ENCODE results near the gene QARS1.

QARS1 gene

GRCh38 chr3:49093853-49094767 is 10.4 kb downstream of the QARS1 start, which contains the start of gene QRICH1:
QRICH1 (minus strand) TSS chr3:49094071; CDS start chr3:49077017, 17,054 bp downstream.
- peaks cover 7% of the 10 kb centered on the region for H3K36me3 ChIP-seq (ENCODE audit: control insufficient read depth, insufficient read depth, low read length)

GRCh38 chr3:49092938-49093852 is 11.4 kb downstream of the QARS1 start:
- Histone ChIP-seq H4K5ac (ENCODE audit: low read length) (no peak overlapping the region), H3K4ac (ENCODE audit: low read depth, low read length) (peak overlapping the region; percentile 87), H3K27ac (ENCODE audit: low read depth, low read length) (peak overlapping the region; percentile 99), H2BK120ac (ENCODE audit: low read depth, low read length) (peak overlapping the region; percentile 63), H3K4me3 (ENCODE audit: low read length) (peak overlapping the region; percentile 89), H2AK5ac (ENCODE audit: low read length) (peak overlapping the region; percentile 0), H2BK5ac (ENCODE audit: low read length) (peak overlapping the region; percentile 16), H3K79me1 (ENCODE audit: low read length) (no peaks in the 10 kb centered on the region), H3K23ac (ENCODE audit: low read length) (peak overlapping the region; percentile 11), H3K4me1 (ENCODE audit: control insufficient read depth, low read depth, low read length) (no peaks in the 10 kb centered on the region), H3K27me3 (ENCODE audit: insufficient read depth, low read length, poor library complexity) (no peaks in the 10 kb centered on the region), H3K56ac (ENCODE audit: low read length) (peak overlapping the region; percentile 95), H3K36me3 (ENCODE audit: control insufficient read depth, insufficient read depth, low read length) (peaks cover 4% of the 10 kb centered on the region), H2BK15ac (replicated peaks; ENCODE audit: low read depth) (no peak overlapping the region), H3K18ac (ENCODE audit: low read length) (peak overlapping the region; percentile 95), H3K9ac (ENCODE audit: low read length) (peak overlapping the region; percentile 82), H3K79me2 (ENCODE audit: control insufficient read depth, insufficient read depth, low read length) (peaks cover 49% of the 10 kb centered on the region), H4K8ac (ENCODE audit: low read depth, low read length) (peak overlapping the region; percentile 100), H3K4me2 (ENCODE audit: low read length) (peak overlapping the region; percentile 83)
- no CpG with 5 or more reads among the region's 86 CpGs for WGBS (ENCODE audit: extremely low coverage, insufficient coverage, low lambda C conversion rate)
- DNase-seq = peak; percentile 93

More at GRCh38 chr3:49093853-49094767, 10.4 kb downstream of the QARS1 start, which contains the start of gene QRICH1:
- Histone ChIP-seq H2AK5ac (ENCODE audit: low read length) (peak within 1 kb of the TSS; percentile 0), H3K4me1 (ENCODE audit: control insufficient read depth, low read depth, low read length) (no peaks in the 10 kb centered on the region), H3K79me2 (ENCODE audit: control insufficient read depth, insufficient read depth, low read length) (peaks cover 40% of the 10 kb centered on the region), H3K9ac (ENCODE audit: low read length) (peak within 1 kb of the TSS; percentile 82), H4K8ac (ENCODE audit: low read depth, low read length) (peak within 1 kb of the TSS; percentile 100), H3K79me1 (ENCODE audit: low read length) (no peaks in the 10 kb centered on the region), H3K4me3 (ENCODE audit: low read length) (peak within 1 kb of the TSS; percentile 89), H3K56ac (ENCODE audit: low read length) (peak within 1 kb of the TSS; percentile 95), H3K4ac (ENCODE audit: low read depth, low read length) (peak within 1 kb of the TSS; percentile 87), H3K18ac (ENCODE audit: low read length) (peak within 1 kb of the TSS; percentile 95), H2BK15ac (replicated peaks; ENCODE audit: low read depth) (no peak within 1 kb of the TSS), H4K5ac (ENCODE audit: low read length) (no peak within 1 kb of the TSS), H3K27ac (ENCODE audit: low read depth, low read length) (peak within 1 kb of the TSS; percentile 99), H3K23ac (ENCODE audit: low read length) (peak within 1 kb of the TSS; percentile 11), H3K4me2 (ENCODE audit: low read length) (peak within 1 kb of the TSS; percentile 83), H3K27me3 (ENCODE audit: insufficient read depth, low read length, poor library complexity) (no peaks in the 10 kb centered on the region), H2BK5ac (ENCODE audit: low read length) (peak within 1 kb of the TSS; percentile 16), H2BK120ac (ENCODE audit: low read depth, low read length) (peak within 1 kb of the TSS; percentile 63)
- no CpG with 5 or more reads among the region's 65 CpGs for WGBS (ENCODE audit: extremely low coverage, insufficient coverage, low lambda C conversion rate)
- DNase-seq = peak; percentile 99

- Histone ChIP-seq H3K9ac (ENCODE audit: low read length) (no peak overlapping the region), H3K27ac (ENCODE audit: low read depth, low read length) (no peak overlapping the region), H3K27me3 (ENCODE audit: insufficient read depth, low read length, poor library complexity) (no peaks in the 10 kb centered on the region), H2BK120ac (ENCODE audit: low read depth, low read length) (no peak overlapping the region), H4K5ac (ENCODE audit: low read length) (no peak overlapping the region), H3K56ac (ENCODE audit: low read length) (no peak overlapping the region), H3K4me2 (ENCODE audit: low read length) (no peak overlapping the region), H2BK15ac (replicated peaks; ENCODE audit: low read depth) (no peak overlapping the region), H3K36me3 (ENCODE audit: control insufficient read depth, insufficient read depth, low read length) (peaks cover 5% of the 10 kb centered on the region), H3K18ac (ENCODE audit: low read length) (no peak overlapping the region), H3K79me2 (ENCODE audit: control insufficient read depth, insufficient read depth, low read length) (peaks cover 58% of the 10 kb centered on the region), H2AK5ac (ENCODE audit: low read length) (no peak overlapping the region), H4K8ac (ENCODE audit: low read depth, low read length) (no peak overlapping the region), H3K4ac (ENCODE audit: low read depth, low read length) (no peak overlapping the region), H3K79me1 (ENCODE audit: low read length) (peaks cover 10% of the 10 kb centered on the region), H3K4me1 (ENCODE audit: control insufficient read depth, low read depth, low read length) (no peaks in the 10 kb centered on the region), H3K4me3 (ENCODE audit: low read length) (no peak overlapping the region), H2BK5ac (ENCODE audit: low read length) (no peak overlapping the region), H3K23ac (ENCODE audit: low read length) (no peak overlapping the region)
- no peak for DNase-seq
- WGBS (ENCODE audit: extremely low coverage, insufficient coverage, low lambda C conversion rate) = no CpG with 5 or more reads among the region's 8 CpGs
Measured at GRCh38 chr3:49081429-49081828, 23.1 kb downstream of the QARS1 start.

- H2AK5ac ChIP-seq (ENCODE audit: low read length) = no peak overlapping the region
- H2BK120ac ChIP-seq (ENCODE audit: low read depth, low read length) = no peak overlapping the region
- no peak overlapping the region for H3K9ac ChIP-seq (ENCODE audit: low read length)
- no peak overlapping the region for H2BK5ac ChIP-seq (ENCODE audit: low read length)
- no peak overlapping the region for H4K8ac ChIP-seq (ENCODE audit: low read depth, low read length)
- no peak overlapping the region for H3K4ac ChIP-seq (ENCODE audit: low read depth, low read length)
- no peaks in the 10 kb centered on the region for H3K4me1 ChIP-seq (ENCODE audit: control insufficient read depth, low read depth, low read length)
- H3K27me3 ChIP-seq (ENCODE audit: insufficient read depth, low read length, poor library complexity) = no peaks in the 10 kb centered on the region
- whole genome bisulfite sequencing (ENCODE audit: extremely low coverage, insufficient coverage, low lambda C conversion rate) = no CpG with 5 or more reads among the region's 2 CpGs
- peaks cover 45% of the 10 kb centered on the region for H3K79me2 ChIP-seq (ENCODE audit: control insufficient read depth, insufficient read depth, low read length)
- H3K36me3 ChIP-seq (ENCODE audit: control insufficient read depth, insufficient read depth, low read length) = peaks cover 6% of the 10 kb centered on the region
- H3K56ac ChIP-seq (ENCODE audit: low read length) = no peak overlapping the region
- H3K18ac ChIP-seq (ENCODE audit: low read length) = no peak overlapping the region
- H4K5ac ChIP-seq (ENCODE audit: low read length) = no peak overlapping the region
- no peak overlapping the region for H3K4me2 ChIP-seq (ENCODE audit: low read length)
- DNase-seq = no peak
- H3K4me3 ChIP-seq (ENCODE audit: low read length) = no peak overlapping the region
- H3K23ac ChIP-seq (ENCODE audit: low read length) = no peak overlapping the region
- no peak overlapping the region for H2BK15ac ChIP-seq (replicated peaks; ENCODE audit: low read depth)
- no peak overlapping the region for H3K27ac ChIP-seq (ENCODE audit: low read depth, low read length)
- H3K79me1 ChIP-seq (ENCODE audit: low read length) = peaks cover 10% of the 10 kb centered on the region
Measured at GRCh38 chr3:49079270-49079669, 25.3 kb downstream of the QARS1 start.

GRCh38 chr3:49076646-49077045 is 27.9 kb downstream of the QARS1 start:
- no peak overlapping the region for H3K56ac ChIP-seq (ENCODE audit: low read length)
- no peak overlapping the region for H4K5ac ChIP-seq (ENCODE audit: low read length)
- no peaks in the 10 kb centered on the region for H3K4me1 ChIP-seq (ENCODE audit: control insufficient read depth, low read depth, low read length)
- H2AK5ac ChIP-seq (ENCODE audit: low read length) = no peak overlapping the region
- peaks cover 9% of the 10 kb centered on the region for H3K36me3 ChIP-seq (ENCODE audit: control insufficient read depth, insufficient read depth, low read length)
- H4K8ac ChIP-seq (ENCODE audit: low read depth, low read length) = no peak overlapping the region
- no peak for DNase-seq
- H3K9ac ChIP-seq (ENCODE audit: low read length) = no peak overlapping the region
- H3K18ac ChIP-seq (ENCODE audit: low read length) = no peak overlapping the region
- no peak overlapping the region for H2BK120ac ChIP-seq (ENCODE audit: low read depth, low read length)
- H3K79me2 ChIP-seq (ENCODE audit: control insufficient read depth, insufficient read depth, low read length) = peaks cover 25% of the 10 kb centered on the region
- H3K27ac ChIP-seq (ENCODE audit: low read depth, low read length) = no peak overlapping the region
- no peak overlapping the region for H3K23ac ChIP-seq (ENCODE audit: low read length)
- no peaks in the 10 kb centered on the region for H3K27me3 ChIP-seq (ENCODE audit: insufficient read depth, low read length, poor library complexity)
- H2BK5ac ChIP-seq (ENCODE audit: low read length) = no peak overlapping the region
- no peak overlapping the region for H3K4me3 ChIP-seq (ENCODE audit: low read length)
- no CpG with 5 or more reads among the region's 4 CpGs for WGBS (ENCODE audit: extremely low coverage, insufficient coverage, low lambda C conversion rate)
- H3K4me2 ChIP-seq (ENCODE audit: low read length) = no peak overlapping the region
- no peak overlapping the region for H2BK15ac ChIP-seq (replicated peaks; ENCODE audit: low read depth)
- H3K79me1 ChIP-seq (ENCODE audit: low read length) = peaks cover 8% of the 10 kb centered on the region
- H3K4ac ChIP-seq (ENCODE audit: low read depth, low read length) = no peak overlapping the region

Data from mesendoderm (in vitro differentiated cells).